Esophagus squamous epithelium (tissue), 4 donors: ENCODE results near the gene ADARB2.

ENCODE experiments used
- POLR2A ChIP-seq, 4 donors: fragments of 450-650 bp; IDR thresholded peaks; one replicate each; pipeline ENCODE4 v1.6.1; 2017; ENCODE audit warnings: antibody characterized with exemption in 4 of 4, mild to moderate bottlenecking in 4 of 4, moderate library complexity in 3 of 4
- TF ChIP-seq, protein P1 (sequence below), 6 experiments: fragments of 450-650 bp in 4 of 6; fragments of 200-600 bp in 2 of 6; sonication (generic) in 2 of 6; IDR thresholded peaks; one replicate each; pipeline ENCODE4 v1.5.1; 2016 to 2019; ENCODE audit warnings: antibody characterized with exemption in 6 of 6, mild to moderate bottlenecking in 4 of 6, moderate library complexity in 4 of 6

DNA sequence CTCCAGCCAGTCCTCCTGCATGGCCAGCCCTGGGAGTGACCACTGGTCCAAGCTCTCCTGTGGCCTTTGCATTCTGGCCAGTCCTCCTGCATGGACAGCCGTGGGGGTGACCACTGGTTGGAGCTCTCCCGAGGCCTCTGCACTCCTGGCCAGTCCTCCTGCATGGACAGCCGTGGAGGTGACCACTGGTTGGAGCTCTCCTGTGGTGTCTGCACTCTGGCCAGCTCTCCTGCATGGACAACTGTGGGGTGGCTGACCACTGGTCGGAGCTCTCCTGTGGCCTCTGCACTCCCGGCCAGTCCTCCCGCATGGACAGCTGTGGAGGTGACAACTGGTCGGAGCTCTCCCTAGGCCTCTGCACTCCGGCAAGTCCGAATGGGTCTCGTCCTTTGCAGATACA lies 28.7 kb upstream of the ADARB2 start:
- TF ChIP-seq, protein P1, sequence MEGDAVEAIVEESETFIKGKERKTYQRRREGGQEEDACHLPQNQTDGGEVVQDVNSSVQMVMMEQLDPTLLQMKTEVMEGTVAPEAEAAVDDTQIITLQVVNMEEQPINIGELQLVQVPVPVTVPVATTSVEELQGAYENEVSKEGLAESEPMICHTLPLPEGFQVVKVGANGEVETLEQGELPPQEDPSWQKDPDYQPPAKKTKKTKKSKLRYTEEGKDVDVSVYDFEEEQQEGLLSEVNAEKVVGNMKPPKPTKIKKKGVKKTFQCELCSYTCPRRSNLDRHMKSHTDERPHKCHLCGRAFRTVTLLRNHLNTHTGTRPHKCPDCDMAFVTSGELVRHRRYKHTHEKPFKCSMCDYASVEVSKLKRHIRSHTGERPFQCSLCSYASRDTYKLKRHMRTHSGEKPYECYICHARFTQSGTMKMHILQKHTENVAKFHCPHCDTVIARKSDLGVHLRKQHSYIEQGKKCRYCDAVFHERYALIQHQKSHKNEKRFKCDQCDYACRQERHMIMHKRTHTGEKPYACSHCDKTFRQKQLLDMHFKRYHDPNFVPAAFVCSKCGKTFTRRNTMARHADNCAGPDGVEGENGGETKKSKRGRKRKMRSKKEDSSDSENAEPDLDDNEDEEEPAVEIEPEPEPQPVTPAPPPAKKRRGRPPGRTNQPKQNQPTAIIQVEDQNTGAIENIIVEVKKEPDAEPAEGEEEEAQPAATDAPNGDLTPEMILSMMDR (IDR thresholded peaks at IDR 0.05) = no peak
- no peak for TF ChIP-seq POLR2A (IDR thresholded peaks at IDR 0.05)
